Measurements from ENCODE around the gene OLFM3.
A peak's percentile ranks its signal among the peaks of the same experiment; 100 is the strongest.

The OLFM3 gene

DNA sequence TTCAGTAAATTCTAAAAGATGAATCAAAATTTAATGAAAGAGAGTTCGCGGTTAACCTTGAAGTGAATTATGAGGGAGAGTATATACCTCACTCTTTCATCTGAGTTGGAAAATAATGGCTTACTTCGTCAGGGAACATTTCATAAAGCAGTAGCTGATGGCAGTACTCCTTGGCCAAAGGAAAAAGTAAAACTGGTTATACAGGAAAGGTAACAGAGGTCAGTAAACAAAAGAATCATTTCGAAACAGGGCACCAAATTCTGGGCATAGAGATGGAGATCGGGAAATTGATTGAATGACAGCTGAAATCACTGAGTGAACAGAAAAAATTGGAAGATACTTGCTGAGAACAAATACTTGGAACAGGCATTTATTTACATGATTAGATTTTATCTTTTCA lies 199.0 kb downstream of the OLFM3 start:
- TF ChIP-seq, protein P1, sequence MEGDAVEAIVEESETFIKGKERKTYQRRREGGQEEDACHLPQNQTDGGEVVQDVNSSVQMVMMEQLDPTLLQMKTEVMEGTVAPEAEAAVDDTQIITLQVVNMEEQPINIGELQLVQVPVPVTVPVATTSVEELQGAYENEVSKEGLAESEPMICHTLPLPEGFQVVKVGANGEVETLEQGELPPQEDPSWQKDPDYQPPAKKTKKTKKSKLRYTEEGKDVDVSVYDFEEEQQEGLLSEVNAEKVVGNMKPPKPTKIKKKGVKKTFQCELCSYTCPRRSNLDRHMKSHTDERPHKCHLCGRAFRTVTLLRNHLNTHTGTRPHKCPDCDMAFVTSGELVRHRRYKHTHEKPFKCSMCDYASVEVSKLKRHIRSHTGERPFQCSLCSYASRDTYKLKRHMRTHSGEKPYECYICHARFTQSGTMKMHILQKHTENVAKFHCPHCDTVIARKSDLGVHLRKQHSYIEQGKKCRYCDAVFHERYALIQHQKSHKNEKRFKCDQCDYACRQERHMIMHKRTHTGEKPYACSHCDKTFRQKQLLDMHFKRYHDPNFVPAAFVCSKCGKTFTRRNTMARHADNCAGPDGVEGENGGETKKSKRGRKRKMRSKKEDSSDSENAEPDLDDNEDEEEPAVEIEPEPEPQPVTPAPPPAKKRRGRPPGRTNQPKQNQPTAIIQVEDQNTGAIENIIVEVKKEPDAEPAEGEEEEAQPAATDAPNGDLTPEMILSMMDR (IDR thresholded peaks at IDR 0.05; ENCODE audit: insufficient read depth, missing control alignments), result no peak
- FAIRE-seq (peak; percentile 70), DNase-seq (ENCODE audit: insufficient read length, low spot score) (no peak)

DNA sequence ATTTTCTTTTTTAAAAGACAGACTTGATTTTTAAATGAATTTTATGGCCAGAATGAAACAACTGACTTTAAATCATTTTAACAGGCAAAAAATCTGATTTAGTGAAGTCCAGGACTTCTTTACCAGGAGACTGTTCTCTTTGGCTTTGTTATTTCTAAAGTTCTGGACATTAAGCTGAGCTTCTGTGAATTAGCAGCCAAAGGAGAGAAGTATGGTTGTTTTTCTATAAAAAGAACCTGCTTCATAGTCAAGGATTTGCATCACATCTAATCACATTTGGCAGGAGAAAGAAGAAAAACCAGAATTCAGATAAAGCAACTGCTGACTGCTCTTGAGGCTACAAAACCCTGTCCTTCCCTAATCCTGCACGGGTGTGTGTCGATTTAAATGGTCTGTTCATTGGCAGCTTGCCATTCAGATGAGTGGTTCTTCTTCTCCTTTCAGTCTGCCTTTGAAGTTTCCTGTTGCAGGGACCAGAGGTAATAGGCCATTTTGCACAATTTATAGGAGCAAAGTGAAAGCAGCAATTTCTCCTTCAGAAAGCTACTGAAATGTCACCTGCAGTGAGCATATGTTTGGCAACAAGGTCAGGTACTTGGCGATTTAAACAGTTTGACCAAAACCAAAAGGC lies 215.4 kb downstream of the OLFM3 start:
- no peak for FAIRE-seq
- no peak for DNase-seq (ENCODE audit: insufficient read length, low spot score)
- TF ChIP-seq, protein P1 (IDR thresholded peaks at IDR 0.05; ENCODE audit: insufficient read depth, missing control alignments), result no peak

DNA sequence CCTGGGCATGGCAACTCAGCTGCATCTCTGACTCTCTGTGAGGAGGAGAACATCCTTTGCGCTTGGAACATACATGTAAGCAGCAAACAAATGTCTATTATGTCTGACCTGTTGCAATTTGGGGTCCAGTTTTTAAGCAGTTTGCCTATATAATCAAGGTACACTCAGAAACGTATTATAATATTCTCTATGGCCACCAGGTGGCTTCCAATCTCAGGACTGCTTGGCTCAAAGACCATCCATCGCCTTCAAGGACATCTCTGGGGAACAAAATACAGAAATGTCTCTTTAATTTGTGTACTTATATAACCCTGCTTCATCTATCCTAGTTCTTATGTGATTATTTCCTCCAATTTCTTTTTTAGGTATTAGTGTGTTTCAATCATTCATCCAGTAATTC lies 227.2 kb downstream of the OLFM3 start:
- DNase-seq (ENCODE audit: insufficient read length, low spot score) (no peak), FAIRE-seq (no peak)
- TF ChIP-seq, protein P1 (IDR thresholded peaks at IDR 0.05; ENCODE audit: insufficient read depth, missing control alignments), result peak; percentile 33

DNA sequence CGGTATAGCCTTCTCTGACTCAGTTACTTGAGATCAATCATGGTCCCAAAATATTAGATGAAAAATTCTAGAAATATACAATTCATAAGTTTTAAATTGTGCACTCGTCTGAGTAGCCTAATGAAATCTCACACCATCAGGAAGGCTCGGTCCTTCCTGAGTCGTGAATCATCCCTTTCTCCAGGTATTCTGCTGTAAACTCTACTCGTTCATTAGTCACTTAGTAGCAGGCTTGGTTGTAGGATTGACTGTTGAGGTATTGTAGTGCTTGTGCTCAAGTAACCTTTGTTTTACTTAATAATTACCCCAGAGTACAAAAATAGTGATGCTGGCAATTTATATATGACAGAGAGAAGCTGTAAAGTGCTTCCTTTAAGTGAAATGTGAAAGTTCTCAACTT lies 238.7 kb downstream of the OLFM3 start:
- TF ChIP-seq, protein P1 (IDR thresholded peaks at IDR 0.05; ENCODE audit: insufficient read depth, missing control alignments), result no peak
- FAIRE-seq (no peak), DNase-seq (ENCODE audit: insufficient read length, low spot score) (no peak)

DNA sequence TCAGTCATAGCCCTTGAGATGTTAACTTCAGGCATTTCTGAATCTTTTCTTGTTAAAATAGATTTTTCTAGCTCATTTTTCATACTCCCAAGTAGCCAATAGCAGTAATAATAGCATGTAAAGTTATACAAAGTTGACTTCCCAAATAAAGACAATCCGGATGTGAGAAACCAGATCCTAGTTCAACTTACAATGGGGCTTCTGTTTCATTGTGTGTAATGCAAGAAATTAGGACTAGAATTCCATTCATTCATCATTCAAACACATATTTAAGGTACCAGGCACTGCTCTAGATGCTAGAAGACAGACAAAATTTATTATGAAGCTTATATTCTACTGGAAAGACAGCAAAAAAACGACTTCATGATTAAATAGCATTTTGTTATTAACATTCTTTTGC lies 240.3 kb downstream of the OLFM3 start:
- FAIRE-seq (no peak), DNase-seq (ENCODE audit: insufficient read length, low spot score) (no peak)
- TF ChIP-seq, protein P1 (IDR thresholded peaks at IDR 0.05; ENCODE audit: insufficient read depth, missing control alignments), result no peak
